NOMO-1 treated with dmso at 0.1 percent for 144 hours (cell line): ENCODE results near the gene CDC40.
"Not testable (repeated sequence)": the region's sequence is repeated elsewhere in the genome, so short reads cannot be mapped to it uniquely, and the experiment has no call there.

ENCODE experiments used
- DNase-seq: peaks from one replicate; lab custom pipeline; 2025; ENCODE audit not compliant: unreplicated experiment; lab: John Stamatoyannopoulos, UW

Gene CDC40

GRCh38 chr6:110269623-110270022, 89.4 kb downstream of the CDC40 start:
- DNase-seq, result no peak

GRCh38 chr6:110270165-110270564, 89.9 kb downstream of the CDC40 start:
- no peak for DNase-seq

- DNase-seq, result no peak
These were observed 91.5 kb downstream of the CDC40 start for GRCh38 chr6:110271732-110272022.

- DNase-seq, result not testable (repeated sequence)
These were observed 92.6 kb downstream of the CDC40 start for GRCh38 chr6:110272781-110273180.

- DNase-seq, result no peak
These were observed 97.0 kb downstream of the CDC40 start for GRCh38 chr6:110277100-110277665.
